Right renal pelvis (tissue), 4 donors: Measurements from ENCODE around the gene WNT1. TPM values are rescaled to one million over a fixed set of nuclear protein-coding genes. Genes with fewer than 3 reads are reported as not detected.

ENCODE experiments used
- DNase-seq, 4 donors: peaks; one replicate each; pipeline ENCODE4 v3.0.0-alpha.2; 2013; ENCODE audit warnings: low read depth in 4 of 4, low spot score in 3 of 4, missing footprints in 1 of 4
- polyA plus RNA-seq, 4 donors: library from polyadenylated mRNA; unstranded; fragments of 120-200 nt; gene quantifications; one replicate each; pipeline ENCODE4 v1.2.1, GENCODE V29; 2013; ENCODE audit not compliant: insufficient read length in 4 of 4

The WNT1 gene
- polyA plus RNA-seq, 4 donors, result not detected

GRCh38 chr12:49026101-49026500 is 48.0 kb downstream of the WNT1 start:
- DNase-seq, result no peak

- no peak for DNase-seq
Observed at GRCh38 chr12:49026678-49027480, 48.8 kb downstream of the WNT1 start.

DNA sequence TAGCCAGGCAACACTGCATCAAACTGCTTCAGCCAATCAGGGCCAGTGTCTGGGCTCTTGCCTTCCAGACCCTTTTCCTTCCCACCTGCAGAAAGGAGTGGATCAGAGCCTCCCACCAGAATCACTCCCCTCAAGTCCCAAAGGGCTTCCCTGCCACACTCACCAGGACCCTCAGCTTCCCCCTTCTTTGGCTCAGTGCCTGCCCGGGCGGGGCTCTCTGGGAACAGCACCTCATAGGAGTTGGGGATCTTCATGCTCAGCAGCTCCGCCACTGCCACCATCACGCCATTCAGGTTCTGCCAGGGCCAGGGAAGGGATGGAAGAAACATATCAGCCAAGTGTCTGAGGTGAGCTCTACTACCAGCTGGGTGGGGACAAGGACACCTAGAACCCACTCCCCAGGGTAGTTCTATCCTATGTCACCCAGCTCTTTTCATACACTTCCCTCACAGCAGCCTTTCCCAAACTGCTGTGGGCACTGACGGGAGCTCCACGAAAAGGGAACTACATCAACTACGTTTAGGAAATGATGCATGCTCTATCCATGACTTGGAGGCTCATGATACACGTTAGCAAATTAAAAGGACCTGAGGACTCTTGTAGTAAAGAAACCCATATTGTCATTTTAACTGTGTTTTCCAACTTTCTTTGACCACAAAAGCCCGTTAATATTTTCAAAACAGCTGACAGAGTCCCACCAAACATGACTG is 49.9 kb downstream of the WNT1 start:
- no peak for DNase-seq

- DNase-seq, result no peak
Observed at GRCh38 chr12:49028666-49029275, 50.6 kb downstream of the WNT1 start.

GRCh38 chr12:49030119-49030518 is 52.0 kb downstream of the WNT1 start:
- no peak for DNase-seq

DNA sequence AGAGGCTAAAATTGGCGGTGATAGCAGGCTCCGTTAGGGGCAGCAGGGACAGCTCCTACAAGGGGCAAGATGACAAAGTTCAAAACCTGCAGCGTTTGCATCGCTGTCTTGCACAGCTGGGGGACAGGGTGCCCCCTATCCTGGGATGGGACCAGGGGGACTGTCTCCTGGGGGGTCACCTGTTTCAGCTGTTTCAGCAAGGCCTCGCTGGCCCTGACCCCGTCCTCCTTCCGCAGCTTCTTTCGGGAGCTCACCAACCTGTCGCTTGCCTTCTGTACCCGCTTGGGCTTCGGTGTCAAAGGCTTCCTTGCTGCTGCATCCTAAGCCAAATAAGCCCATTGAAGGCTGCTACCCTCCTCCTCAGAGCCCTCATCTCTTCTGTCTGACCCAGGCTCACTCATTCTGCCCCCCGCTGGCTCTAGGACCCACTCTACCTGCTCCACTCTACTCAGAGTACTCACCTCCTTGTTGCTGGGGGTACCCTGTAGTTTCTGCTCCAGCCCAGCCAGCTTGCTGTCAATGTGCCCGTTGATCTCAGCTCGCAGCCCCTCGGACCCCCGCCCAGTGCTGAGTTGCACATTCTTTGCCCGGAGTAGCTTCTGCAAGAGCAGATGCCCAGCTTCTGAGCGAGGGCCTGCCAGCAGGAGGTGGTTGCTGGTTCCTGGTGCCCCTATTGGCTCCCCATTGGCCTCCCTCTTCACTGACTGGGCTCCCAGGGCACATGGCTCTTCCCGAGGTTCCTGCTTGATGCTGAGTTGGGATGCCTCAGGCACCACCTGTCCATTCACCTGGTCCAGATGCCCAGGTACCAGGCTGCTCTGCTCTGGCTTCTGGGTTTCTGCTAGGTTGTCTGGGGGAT is 52.8 kb downstream of the WNT1 start:
- DNase-seq, result no peak

GRCh38 chr12:49031573-49032161 is 53.5 kb downstream of the WNT1 start:
- DNase-seq, result no peak

Other genes starting within 250 kb of the WNT1 start
- 10 to 100 TPM; 82.0 to 98.3 (median 84.1) TPM for gene ADCY6, start 189.2 kb upstream of the WNT1 start, polyA plus RNA-seq
- gene CACNB3, start 159.8 kb upstream of the WNT1 start, polyA plus RNA-seq, result 10 to 100 TPM; 47.6 to 55.1 (median 50.7) TPM
- 100 to 1,000 TPM in 1 of 4 donors, 10 to 100 TPM in 3; 89.1 to 104 (median 96.5) TPM for gene DDX23, start 126.2 kb upstream of the WNT1 start, polyA plus RNA-seq
- 1 to 10 TPM; 2.6 to 4.2 (median 3.6) TPM for gene RND1, start 112.5 kb upstream of the WNT1 start, polyA plus RNA-seq
- gene FKBP11, start 52.8 kb upstream of the WNT1 start, polyA plus RNA-seq, result 10 to 100 TPM in 3 of 4 donors, 1 to 10 TPM in 1; 9.0 to 15.3 (median 12.9) TPM
- 100 to 1,000 TPM; 133 to 150 (median 145) TPM for gene ARF3, start 20.8 kb upstream of the WNT1 start, polyA plus RNA-seq
- gene WNT10B, start 6.6 kb upstream of the WNT1 start, polyA plus RNA-seq, result under 1 TPM; 0.08 to 0.34 (median 0.26) TPM
- gene DDN, start 21.1 kb downstream of the WNT1 start, polyA plus RNA-seq, result 100 to 1,000 TPM in 1 of 4 donors, 10 to 100 TPM in 3; 85.8 to 111 (median 89.4) TPM
- gene PRKAG1, start 40.5 kb downstream of the WNT1 start, polyA plus RNA-seq, result 10 to 100 TPM; 74.6 to 83.1 (median 80.5) TPM
- gene KMT2D, start 82.5 kb downstream of the WNT1 start, polyA plus RNA-seq, result 10 to 100 TPM; 40.2 to 51.0 (median 47.6) TPM
- 1 to 10 TPM; 1.5 to 2.1 (median 1.7) TPM for gene RHEBL1, start 91.7 kb downstream of the WNT1 start, polyA plus RNA-seq
- gene DHH, start 116.5 kb downstream of the WNT1 start, polyA plus RNA-seq, result 1 to 10 TPM in 1 of 4 donors, under 1 TPM in 3; 0.37 to 1.0 (median 0.42) TPM
- 10 to 100 TPM; 59.5 to 66.8 (median 63.4) TPM for gene LMBR1L, start 132.5 kb downstream of the WNT1 start, polyA plus RNA-seq
- gene TUBA1B, start 153.1 kb downstream of the WNT1 start, polyA plus RNA-seq, result 1,000 to 10,000 TPM in 3 of 4 donors, 100 to 1,000 TPM in 1; 990 to 1,172 (median 1,105) TPM
- 100 to 1,000 TPM; 391 to 487 (median 465) TPM for gene TUBA1A, start 210.8 kb downstream of the WNT1 start, polyA plus RNA-seq